DOHH2 (cell line): ENCODE measurements around the gene EIF2S3B.

Source experiments
- CTCF ChIP-seq: fragments of 200-600 bp; sonication (generic); IDR thresholded peaks from one replicate; pipeline ENCODE4 v1.5.1; 2014; ENCODE audit warnings: antibody characterized with exemption, mild to moderate bottlenecking, low read depth, low read length; ENCODE audit not compliant: poor library complexity, severe bottlenecking
- EZH2phosphoT487 ChIP-seq: fragments of 200-600 bp; sonication (generic); IDR thresholded peaks from 2 replicates; pipeline ENCODE4 v1.6.1; 2017; ENCODE audit warnings: borderline replicate concordance, mild to moderate bottlenecking, antibody characterized with exemption, low read length, moderate library complexity, mixed read lengths

DNA sequence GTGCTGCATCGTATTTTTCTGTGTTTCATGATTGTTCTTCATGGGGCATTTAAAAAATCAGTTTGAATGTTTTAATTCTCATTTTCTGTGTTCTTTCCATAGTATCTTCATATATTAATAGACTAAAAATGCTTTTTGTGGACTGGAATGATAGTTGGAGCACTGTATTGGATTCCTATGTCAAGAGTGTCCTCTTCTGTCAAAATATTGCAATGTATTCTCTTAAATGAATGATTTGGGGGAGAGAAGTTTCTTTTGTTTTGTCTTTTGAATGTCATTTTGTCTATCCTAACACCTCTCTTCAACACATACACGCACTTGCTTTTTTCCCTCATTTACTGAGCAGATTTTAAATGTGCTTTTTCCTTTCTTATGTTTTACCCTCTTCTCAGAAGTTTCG lies 4.7 kb upstream of the EIF2S3B start:
- TF ChIP-seq CTCF (no peak), EZH2phosphoT487 (no peak)
